DND-41 (cell line): Measurements from ENCODE around the gene CSRNP3.

ENCODE experiments used
- ATAC-seq: fragments of 200-7000 bp; cut with Tn5 transposase; 3 replicates; pipeline ENCODE4 v1.9.1; 2021; ENCODE audit warnings: low read depth; ENCODE audit not compliant: insufficient read depth
- DNase-seq: peaks from one replicate; pipeline ENCODE4 v3.0.0-alpha.2; 2020
- H2AFZ ChIP-seq: 2 replicates; pipeline ENCODE4 v1.6.0; 2012; ENCODE audit warnings: low read depth, low read length
- H3K27ac ChIP-seq: 2 replicates; pipeline ENCODE4 v1.5.1; 2012; ENCODE audit warnings: low read length, inconsistent platforms
- H3K27me3 ChIP-seq: fragments of 200-600 bp; sonication (generic); 2 replicates; pipeline ENCODE4 v1.6.0; 2012; ENCODE audit warnings: low read length, mild to moderate bottlenecking, inconsistent platforms; ENCODE audit not compliant: insufficient read depth, poor library complexity
- H3K36me3 ChIP-seq: 2 replicates; pipeline ENCODE4 v1.5.1; 2012; ENCODE audit warnings: low read length, inconsistent platforms; ENCODE audit not compliant: insufficient read depth
- H3K4me1 ChIP-seq: 2 replicates; pipeline ENCODE4 v1.5.1; 2012; ENCODE audit warnings: mild to moderate bottlenecking, low read length; ENCODE audit not compliant: insufficient read depth
- H3K4me2 ChIP-seq: 2 replicates; pipeline ENCODE4 v1.6.0; 2012; ENCODE audit warnings: mild to moderate bottlenecking, moderate library complexity, low read length, inconsistent platforms; ENCODE audit not compliant: insufficient read depth
- H3K4me3 ChIP-seq, 2 experiments: fragments of 200-600 bp in 1 of 2; shearing (Covaris generic) in 1 of 2; 2 replicates each; pipeline ENCODE4 v1.5.1; 2012 to 2016; ENCODE audit warnings: inconsistent platforms in 2 of 2, low read length in 2 of 2, mild to moderate bottlenecking in 2 of 2, low read depth in 1 of 2, moderate library complexity in 1 of 2
- H3K79me2 ChIP-seq: 2 replicates; pipeline ENCODE4 v1.6.0; 2012; ENCODE audit warnings: low read length, inconsistent platforms; ENCODE audit not compliant: insufficient read depth
- H3K9ac ChIP-seq: 2 replicates; pipeline ENCODE4 v1.6.0; 2012; ENCODE audit warnings: low read depth, mild to moderate bottlenecking, inconsistent platforms, low read length, moderate library complexity
- H3K9me3 ChIP-seq: 2 replicates; pipeline ENCODE4 v1.5.1; 2012; ENCODE audit warnings: low read length, moderate library complexity, mild to moderate bottlenecking, inconsistent platforms; ENCODE audit not compliant: insufficient read depth, severe bottlenecking
- H4K20me1 ChIP-seq: 2 replicates; pipeline ENCODE4 v1.6.0; 2012; ENCODE audit warnings: low read length; ENCODE audit not compliant: insufficient read depth
- CTCF ChIP-seq: IDR thresholded peaks from 2 replicates; pipeline ENCODE4 v1.5.1; 2012; ENCODE audit warnings: borderline replicate concordance, low read length, moderate library complexity, mild to moderate bottlenecking; ENCODE audit not compliant: poor library complexity, severe bottlenecking; ENCODE audit errors: extremely low read depth
- EZH2 ChIP-seq: IDR thresholded peaks from 3 replicates; pipeline ENCODE4 v1.6.1; 2012; ENCODE audit warnings: borderline replicate concordance, low read depth, mild to moderate bottlenecking, moderate library complexity, low read length, inconsistent platforms; ENCODE audit not compliant: severe bottlenecking

The CSRNP3 gene

DNA sequence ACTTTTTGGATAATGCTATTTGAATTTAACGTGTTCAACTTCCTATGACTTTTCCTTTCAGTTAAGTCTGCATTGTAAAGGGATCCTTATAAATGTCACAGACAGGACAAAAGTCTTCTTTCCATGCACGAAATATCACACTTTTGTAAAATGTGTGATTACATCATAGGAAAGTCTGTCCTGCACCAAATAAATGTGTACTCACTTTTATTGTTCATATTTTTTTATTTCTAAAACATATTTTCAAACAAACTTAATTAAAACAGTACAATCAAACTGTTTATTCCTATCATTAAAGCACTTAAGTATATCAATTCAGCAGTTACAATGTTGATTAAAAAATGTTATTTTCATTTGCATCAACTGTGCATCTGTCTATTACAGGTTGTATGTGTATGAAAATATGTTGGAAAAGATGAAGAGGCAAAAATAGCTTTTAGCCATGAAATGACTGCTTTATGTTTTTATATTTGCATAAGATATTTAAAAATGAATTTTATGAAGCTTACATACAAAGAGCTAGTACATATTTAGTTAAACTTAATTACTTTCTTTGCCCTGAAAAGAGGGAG, 105.6 kb downstream of the CSRNP3 start:
- H3K27me3 ChIP-seq = no peaks in the 10 kb centered on the region
- H3K27ac ChIP-seq = no peak overlapping the region
- H4K20me1 ChIP-seq = no peaks in the 10 kb centered on the region
- H3K4me1 ChIP-seq = no peaks in the 10 kb centered on the region
- no peak overlapping the region for H3K4me3 ChIP-seq
- no peak for DNase-seq
- TF ChIP-seq EZH2 = no peak
- TF ChIP-seq CTCF = no peak
- H3K9me3 ChIP-seq = no peaks in the 10 kb centered on the region
- no peak overlapping the region for H3K9ac ChIP-seq
- no peaks in the 10 kb centered on the region for H3K36me3 ChIP-seq
- H3K79me2 ChIP-seq = no peaks in the 10 kb centered on the region
- H2AFZ ChIP-seq = no peak overlapping the region
- no peak for ATAC-seq
- no peak overlapping the region for H3K4me2 ChIP-seq

GRCh38 chr2:165576409-165577154, 107.1 kb downstream of the CSRNP3 start:
- no peak overlapping the region for H2AFZ ChIP-seq
- DNase-seq = no peak
- no peaks in the 10 kb centered on the region for H3K36me3 ChIP-seq
- TF ChIP-seq CTCF (no peak), EZH2 (no peak)
- no peaks in the 10 kb centered on the region for H3K79me2 ChIP-seq
- H3K27ac ChIP-seq = no peak overlapping the region
- no peak overlapping the region for H3K4me3 ChIP-seq
- ATAC-seq = no peak
- no peaks in the 10 kb centered on the region for H3K4me1 ChIP-seq
- no peak overlapping the region for H3K4me2 ChIP-seq
- H3K9me3 ChIP-seq = no peaks in the 10 kb centered on the region
- no peaks in the 10 kb centered on the region for H4K20me1 ChIP-seq
- H3K27me3 ChIP-seq = no peaks in the 10 kb centered on the region
- H3K9ac ChIP-seq = no peak overlapping the region

GRCh38 chr2:165582409-165582808, 112.9 kb downstream of the CSRNP3 start:
- no peaks in the 10 kb centered on the region for H4K20me1 ChIP-seq
- no peaks in the 10 kb centered on the region for H3K9me3 ChIP-seq
- H3K36me3 ChIP-seq = no peaks in the 10 kb centered on the region
- H2AFZ ChIP-seq = no peak overlapping the region
- no peak overlapping the region for H3K27ac ChIP-seq
- no peak overlapping the region for H3K4me2 ChIP-seq
- H3K9ac ChIP-seq = no peak overlapping the region
- no peaks in the 10 kb centered on the region for H3K79me2 ChIP-seq
- no peaks in the 10 kb centered on the region for H3K4me1 ChIP-seq
- H3K4me3 ChIP-seq = no peak overlapping the region
- no peak for DNase-seq
- TF ChIP-seq EZH2 (no peak), CTCF (no peak)
- ATAC-seq = no peak
- H3K27me3 ChIP-seq = peaks cover 3% of the 10 kb centered on the region
